GM19397 (cell line): ENCODE data around the gene COX7A2.

Source experiments
- ATAC-seq: cut with Tn5 transposase; IDR thresholded peaks from one replicate; pipeline ENCODE4 v1.9.1; 2021; ENCODE audit warnings: mild to moderate bottlenecking, moderate library complexity; ENCODE audit not compliant: unreplicated experiment

The COX7A2 gene

DNA sequence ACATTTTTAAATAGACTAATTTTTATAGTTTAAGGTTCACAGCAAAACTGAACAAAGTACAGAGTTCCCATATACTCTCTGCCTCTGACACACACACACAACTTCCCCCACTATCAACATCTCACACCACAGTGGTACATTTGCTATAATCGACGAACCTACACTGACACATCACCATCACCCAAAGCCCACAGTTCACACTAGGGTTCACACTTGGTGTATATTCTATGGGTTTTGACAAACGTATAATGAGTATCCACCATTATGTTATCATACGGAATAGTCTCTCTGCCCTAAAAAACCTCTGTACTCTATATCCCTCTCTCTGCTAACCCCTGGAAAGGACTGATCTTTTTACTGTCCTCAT, 25.4 kb upstream of the COX7A2 start:
- ATAC-seq = no peak

DNA sequence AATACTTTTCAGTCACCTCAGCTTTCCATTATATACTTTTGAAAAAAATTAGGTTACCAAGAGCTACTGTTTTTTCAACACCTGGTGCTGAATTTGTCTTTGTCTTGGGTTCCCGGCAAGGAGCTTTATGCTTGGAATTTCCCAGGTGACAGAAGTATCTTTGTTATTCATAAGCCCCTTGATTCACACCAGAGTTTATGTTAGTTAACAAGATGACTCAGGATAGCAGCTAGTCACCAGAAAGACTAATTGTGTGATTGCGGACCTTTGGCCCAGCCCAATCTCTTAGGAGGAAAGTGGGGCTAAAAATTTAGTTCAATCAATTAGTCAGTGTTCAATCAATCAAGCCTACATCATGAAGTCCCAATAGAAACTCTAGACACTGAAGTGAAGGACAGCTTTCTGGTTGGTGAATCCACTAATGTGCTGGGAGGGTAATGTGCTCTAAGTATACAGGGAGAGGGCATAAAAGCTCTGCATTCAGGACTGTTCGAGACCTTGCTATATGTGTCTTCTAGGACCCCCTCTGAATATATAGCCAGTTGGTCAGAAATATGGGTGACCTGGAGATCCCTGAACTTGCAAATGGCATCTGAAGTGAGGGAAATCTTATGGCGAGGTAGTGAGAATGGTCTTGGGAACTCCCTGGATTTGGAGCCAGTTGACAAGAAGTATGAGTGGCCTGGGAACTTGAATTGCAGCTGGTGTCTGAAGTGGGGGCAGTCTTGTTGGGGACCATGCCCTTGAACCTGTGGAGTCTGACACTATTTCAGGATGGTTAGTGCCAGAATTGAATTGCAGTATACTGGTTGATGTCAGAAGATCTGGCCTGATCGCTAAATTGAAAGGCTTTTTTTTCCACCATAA, 24.8 kb upstream of the COX7A2 start:
- no peak for ATAC-seq

DNA sequence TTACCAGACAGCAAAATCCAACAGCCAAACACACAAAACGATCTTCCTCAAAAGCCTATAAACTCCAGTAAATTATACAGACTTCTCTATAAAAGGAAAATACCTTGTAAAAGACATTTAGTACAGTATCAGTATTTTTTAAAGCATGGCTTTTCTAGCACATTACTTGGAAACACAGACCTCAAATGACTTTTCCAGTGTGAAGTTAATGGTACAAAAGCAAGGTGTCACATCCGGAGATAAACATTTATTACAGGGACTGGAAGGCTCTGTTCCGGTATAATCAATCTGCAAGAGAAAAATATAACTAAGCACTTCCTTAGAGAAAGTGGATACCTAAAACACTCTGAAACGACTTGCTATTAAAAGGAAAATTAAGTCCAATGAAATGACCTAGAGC, 23.9 kb upstream of the COX7A2 start:
- ATAC-seq = no peak

DNA sequence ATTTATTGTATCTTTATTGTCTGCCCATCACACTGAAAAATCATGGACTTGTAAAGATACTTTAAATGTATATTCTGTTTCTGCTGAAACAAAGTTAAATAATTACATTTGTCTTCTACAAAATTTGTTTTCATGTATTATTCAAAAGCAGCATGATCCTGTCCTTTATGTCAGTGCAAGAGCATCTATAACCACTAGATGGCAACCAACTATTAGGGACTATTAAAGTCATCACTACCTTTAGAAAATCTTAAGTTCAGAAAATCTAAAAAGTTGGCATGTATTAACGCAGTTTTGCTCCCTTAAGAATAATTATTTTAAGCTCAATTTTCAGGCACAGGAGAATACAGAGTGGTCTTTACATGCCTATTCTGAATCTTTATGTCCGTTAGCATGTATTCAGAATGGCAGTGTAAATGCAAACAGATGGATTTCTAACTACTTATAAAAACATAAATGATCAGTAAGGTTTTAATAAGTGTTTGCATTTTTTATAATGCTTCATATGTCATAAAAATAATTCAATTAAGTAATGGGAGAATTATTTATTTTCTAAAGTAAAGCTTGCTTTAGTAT, 23.2 kb upstream of the COX7A2 start:
- ATAC-seq = no peak

DNA sequence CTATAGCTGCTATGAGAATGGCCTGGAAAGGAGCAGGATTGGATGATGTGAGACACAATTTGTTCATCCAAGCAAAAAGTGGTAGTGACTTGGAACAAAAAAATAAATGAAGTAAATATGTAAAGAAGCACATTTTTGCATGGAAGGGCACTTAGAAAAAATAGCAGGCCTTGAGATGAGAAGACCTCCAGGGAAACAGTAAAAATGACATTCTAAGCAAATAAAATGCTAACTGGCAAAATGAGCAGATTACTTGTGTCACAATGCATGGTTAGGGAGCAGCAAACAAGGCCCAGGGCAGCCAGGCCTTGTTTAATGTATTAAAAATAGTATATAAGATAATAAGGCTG, 19.8 kb upstream of the COX7A2 start:
- no peak for ATAC-seq

DNA sequence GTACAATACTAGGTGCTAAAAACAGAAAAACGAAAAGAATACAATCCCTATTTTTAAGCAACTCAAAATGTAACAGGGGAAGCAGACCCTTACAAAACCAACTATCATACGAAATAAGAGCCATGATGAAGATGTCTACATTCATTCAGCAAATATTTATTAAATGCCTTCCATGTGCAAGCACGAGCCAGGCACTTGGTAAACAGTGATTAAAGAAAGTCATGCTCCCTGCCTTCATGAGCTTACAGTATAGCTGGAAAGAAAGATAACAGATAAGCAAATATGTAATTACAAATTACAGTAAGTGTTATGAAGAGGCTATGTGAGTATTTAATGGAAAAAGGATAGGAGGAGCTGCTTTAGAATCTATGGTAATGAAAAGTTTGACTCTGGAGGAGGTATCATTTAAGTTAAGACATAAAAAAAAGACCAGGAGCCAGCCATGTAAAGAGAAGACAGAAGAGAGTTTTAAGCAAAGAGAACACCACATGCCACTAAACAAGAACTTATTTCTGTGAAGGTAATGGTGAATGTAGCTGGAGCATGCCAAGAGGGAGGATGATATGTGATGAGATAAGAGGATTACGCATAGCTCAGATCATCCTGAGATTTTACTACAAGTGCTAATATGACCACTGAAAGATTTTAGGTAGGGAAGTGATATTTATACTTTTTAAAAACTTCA, 19.3 kb upstream of the COX7A2 start:
- no peak for ATAC-seq

DNA sequence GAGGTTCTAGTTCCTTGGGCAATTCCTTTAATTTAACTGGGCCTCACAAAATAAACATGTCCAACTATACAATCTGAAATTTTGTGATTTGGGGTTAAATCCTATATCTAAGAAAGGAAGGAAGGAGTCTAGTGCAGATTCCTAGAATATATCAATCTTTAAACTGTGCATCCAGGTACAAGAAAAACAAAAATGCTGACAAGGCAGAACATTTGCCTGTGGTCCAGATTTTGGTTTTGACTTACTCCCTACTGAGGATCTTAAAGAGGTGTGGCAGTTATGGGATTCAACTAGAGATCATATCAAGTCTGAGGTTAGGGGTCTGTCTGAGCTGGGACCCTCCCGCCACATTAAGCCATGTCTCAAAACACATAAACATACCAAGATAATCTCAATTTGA, 17.7 kb upstream of the COX7A2 start:
- ATAC-seq = no peak

DNA sequence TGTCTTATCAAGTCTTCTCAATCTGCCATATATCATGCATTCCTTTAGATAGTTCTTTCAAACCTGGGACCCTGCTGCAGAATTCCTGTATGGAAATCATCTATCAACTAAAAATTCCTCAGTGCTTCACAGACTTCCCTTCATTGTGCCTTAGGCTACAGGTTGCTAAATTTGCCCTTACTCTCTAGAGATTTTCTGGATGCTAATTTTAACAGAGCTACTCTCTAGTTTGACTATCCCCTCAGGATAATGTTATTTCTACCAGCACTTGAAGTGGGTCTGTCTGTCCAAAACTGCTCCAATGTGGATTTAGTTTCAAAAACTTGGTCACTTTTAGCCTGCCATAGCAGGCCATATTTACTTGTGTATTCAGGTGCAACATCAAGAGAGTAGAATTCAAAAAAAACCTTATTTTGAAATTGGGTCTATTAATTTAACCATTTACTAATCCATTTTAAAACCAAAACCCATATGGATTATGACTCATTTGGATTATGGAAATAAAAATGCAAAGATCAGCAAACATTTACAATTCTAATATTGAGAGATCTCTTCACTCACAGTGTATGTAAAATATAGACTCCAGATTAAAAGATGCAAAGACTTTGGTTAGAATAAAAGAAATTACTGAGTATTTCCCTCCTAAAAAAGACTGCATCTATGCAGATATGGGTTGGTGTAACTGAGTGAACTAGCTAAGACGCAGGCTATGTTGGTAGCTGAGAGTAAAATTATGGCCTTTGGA, 13.9 kb upstream of the COX7A2 start:
- ATAC-seq = no peak

DNA sequence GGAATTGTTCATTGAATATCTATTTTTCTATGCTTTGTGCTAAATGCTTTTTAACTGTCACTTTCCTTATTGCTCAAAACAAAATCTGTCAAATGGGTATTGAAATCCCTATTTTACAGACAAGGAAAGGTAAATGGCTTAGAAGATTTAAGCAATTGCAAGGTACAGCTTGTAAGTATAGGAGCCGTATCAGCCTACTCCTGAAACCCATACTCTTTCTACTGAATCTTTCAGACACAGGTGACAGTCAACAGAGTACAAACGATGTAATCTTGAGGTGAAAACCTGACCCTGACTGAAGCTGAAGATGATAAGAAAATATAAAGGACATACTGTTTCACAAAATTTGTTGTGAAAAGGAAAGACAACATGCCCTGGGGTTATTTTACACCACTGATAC, 7.0 kb upstream of the COX7A2 start:
- no peak for ATAC-seq

DNA sequence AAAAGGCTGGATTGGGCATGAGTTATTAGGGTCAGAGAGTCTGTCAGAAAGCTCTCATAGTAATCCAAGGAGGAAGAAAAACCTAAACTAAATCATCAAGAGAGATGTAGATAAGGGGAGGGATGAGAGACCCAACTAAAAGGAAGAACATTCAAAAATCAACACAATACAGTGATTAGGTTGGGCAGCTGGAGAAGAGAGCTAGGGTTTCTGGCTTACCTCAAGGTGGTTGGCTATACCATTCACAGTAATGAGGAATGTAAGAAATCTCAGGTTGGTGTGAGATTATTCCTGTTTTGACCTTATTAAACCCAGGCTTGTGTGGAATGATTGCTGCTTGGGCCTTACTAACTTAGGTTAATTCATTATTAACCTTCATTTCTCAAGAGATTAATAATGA, 6.2 kb upstream of the COX7A2 start:
- ATAC-seq = no peak

DNA sequence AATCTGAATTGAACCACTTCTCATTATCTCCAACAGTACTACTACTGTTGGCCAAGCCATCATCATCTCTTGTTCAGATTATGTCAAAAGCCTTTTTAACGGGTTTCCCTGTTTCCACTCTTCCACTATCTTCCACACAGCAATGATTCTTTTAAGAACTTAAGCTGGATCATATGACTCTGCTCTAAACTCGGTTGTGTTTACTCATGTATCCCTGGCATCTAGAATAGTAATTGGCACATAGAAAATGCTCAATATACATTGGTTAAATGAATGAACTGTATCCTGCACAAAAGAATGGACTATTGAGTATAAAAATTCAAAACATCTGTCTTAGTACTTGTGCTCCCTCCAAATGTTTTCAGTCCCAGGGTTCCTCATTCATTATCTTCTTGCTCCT, 2.8 kb upstream of the COX7A2 start:
- no peak for ATAC-seq

DNA sequence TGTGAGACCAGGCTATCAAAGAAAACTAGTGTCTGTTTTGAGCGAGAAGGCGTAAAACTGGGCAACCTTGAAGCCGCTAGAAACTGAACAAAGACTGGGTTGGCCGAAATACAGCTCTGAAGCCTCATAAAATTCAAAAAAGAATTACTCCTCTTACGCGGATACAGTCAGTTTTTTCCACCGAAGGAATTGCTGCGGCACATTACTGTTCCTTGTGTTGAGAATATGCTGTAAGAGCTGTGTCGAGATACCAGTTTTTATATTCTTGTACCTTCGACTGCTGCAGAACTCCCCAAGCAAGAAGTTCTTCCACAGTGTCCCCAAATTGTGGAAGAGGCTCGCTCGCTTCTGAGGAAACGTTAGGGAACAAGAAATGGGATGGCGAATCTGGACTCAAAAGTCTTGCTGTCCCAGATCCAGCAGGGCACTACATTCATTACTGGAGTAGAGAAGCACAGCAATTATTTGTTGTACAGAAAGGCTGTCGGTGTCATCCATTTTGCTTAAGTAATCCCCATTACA, 523 bp upstream of the COX7A2 start:
- peak; percentile 10 for ATAC-seq

DNA sequence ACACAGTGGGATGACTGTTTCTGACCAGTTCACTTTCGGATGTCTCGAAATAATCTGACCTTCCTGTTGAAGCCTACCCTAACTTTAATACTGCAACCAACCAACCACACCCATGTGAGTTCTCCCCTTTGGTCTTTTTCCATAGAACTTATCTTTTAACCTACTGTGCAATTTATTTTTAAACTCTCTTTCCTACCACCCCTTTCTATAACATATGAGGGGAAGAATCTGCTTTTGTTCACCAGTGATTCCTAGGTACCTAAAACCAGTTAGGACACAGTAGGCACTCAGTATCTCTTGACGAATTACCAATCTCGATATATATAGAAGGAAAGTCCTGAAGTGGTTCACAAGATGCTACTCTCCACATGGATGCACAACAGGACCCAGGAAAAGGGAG, 7.0 kb downstream of the COX7A2 start:
- ATAC-seq = no peak

DNA sequence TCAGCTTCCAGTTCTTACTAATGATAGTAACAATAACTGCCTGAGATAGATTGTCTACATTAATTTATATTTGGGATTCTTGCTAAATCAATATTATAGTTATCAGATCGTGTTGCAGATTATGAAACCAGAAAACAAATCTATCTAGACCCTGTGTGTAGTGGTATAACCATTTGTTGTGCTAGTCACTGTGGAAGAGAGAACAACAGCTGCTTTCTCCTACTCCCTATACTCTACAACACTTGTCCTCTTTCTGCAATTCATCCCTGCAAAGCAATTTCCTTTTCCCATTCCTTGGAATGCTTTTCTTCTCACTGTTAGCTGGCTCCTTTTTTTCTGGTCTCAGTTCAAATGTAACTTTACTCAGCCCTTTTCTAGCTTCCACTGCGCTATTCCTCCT, 8.3 kb downstream of the COX7A2 start:
- no peak for ATAC-seq

DNA sequence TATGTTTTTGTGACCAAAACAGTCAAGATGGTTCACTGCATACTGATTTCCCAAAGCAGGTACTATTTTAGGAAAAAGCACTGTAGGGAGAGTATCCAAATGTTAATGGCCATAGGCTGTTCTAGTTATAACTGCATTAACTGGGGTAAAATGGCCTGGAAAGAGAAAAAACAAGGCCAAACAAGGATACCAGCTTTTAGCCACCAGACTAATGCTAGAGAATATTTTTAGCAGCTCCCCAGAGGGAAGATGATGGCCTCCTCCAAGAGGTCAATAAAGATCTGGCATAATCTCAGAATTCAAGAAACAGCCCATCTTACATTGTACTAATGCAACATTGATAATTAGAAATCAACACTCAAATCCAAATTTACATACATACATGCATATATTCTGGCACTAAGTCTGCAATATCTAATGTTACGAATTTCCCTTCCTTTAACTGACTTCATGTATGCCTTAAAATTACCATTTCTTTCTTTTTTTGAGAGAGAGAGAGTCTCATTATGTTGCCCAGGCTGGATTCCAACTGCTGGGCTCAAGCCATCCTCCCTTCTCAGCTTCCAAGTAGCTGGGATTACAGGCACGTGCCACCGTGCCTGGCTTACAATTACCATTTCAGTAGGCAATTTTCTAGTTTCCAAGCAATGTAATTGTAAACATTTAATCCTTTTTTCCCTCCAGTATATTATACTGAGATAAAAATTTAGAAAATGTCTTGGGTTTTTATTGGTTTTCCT, 9.3 kb downstream of the COX7A2 start:
- no peak for ATAC-seq

DNA sequence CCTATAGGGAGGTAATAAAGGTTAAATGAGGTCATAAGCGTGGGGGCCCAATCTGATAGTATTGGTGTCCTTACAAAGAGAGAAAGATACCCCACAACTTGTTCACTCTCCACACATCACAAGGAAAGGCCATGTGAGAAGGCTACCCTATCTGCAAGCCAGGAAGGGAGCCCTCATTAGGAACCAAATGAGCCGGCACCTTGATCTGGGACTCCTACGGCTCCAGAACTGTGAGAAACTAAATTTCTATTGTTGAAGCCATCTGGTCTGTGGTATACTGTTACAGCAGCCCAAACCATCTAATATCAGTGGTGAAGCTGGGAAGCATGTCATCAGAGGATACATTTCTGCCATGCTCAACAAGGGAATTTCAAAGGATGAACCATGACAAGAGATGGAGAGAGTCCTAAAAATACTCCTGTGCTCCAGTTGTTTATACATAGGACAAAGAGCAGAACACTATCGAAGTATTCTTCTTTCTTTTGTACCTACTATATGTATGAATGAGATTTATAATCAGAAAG, 10.4 kb downstream of the COX7A2 start:
- no peak for ATAC-seq

DNA sequence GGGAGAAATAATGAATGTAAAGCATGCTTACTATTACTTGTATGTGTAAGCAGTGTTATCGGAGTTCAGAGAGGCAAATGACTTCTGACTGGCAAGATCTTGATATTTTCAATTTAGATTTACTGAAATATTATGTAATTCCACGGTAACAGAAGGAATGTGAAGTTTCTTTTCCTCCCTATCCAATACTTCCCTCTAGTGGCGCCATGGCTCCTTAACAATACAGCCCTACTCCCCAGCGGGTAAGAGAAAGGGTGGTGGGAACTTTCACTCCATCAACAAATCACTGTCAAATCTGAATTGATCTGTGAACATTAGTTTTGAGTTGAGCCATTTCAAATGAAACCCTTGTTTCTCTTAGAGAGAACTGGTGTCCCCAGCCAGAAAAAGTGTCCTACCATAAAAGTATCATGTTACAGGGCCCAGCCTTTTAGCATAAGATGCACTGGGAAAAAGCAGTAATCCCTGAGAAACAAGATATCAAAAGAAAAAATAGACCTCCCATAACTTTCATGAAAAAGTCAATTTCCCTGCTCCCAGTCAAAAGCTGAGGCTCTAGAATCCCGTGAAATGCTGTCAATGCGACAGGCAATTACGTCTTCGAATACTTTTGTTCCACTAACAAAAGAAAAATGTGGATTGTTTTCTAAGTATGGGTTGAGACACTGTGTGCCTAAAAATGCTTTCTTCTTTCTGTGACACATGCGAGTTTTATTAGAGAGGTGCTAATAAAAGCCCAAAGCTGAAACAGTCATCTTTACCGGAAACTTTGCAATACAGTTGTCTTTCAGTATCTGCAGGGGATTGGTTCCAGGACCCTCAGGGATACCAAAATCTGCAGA, 12.9 kb downstream of the COX7A2 start:
- no peak for ATAC-seq

DNA sequence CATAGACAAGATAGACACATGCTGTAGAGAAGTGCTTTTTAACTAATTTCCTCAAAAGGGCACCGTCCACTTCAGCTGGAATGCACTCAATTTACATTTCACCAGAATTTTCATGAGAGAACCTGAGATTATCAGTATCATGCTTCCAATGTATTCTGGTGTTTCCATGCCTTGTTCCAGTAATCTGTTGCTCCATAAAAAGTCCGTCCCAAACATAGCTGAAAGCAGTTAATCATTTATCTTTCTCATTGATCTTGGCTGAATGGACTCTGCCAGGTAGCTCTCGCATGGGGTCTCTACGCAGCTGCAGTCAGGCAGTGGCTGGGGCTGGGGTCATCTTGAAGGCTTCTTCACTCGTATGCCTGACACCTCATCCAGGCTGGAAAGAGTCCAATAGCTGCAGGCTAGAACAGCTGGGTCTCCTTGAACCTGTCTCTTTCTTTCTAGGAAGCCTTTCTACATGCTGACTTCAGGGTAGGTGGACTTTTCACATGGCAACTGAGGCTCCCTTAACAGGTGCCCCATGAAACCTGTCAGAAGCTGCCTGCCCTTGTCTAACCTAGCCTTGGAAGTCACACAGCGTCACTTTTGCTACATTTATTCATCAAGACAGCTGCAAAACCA, 19.2 kb downstream of the COX7A2 start:
- no peak for ATAC-seq

DNA sequence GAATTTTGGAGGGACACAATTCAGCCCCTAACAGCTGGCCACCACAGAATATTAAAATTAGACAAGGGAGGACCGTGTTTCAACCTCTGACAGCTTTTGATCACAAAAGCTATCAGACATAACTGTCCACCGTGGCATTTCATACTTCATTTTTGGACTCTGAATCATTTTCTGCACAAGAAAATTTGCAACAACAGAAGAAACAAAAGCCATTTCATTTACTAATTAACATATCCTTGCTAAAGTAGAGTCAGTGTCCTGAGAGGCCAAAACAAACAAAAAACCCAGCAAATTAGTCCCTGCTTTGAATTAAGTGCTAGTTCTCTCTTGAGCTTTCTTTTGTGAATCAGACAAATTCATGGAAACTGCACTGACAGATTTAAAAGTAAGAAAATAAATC, 20.2 kb downstream of the COX7A2 start:
- ATAC-seq = no peak
